ENCODE data around the gene DIPK1B.

DIPK1B gene

GRCh38 chr9:136691316-136692184 is 20.8 kb upstream of the DIPK1B start:
- DNase-seq (ENCODE audit: low read depth) = no peak
- no peak overlapping the region for H3K4me3 ChIP-seq (ENCODE audit: control insufficient read depth, low read depth, low read length)
- TF ChIP-seq CTCF (IDR thresholded peaks at IDR 0.05; ENCODE audit: control insufficient read depth, insufficient read depth, low read depth, low read length, missing control alignments) = no peak

- no peak for DNase-seq (ENCODE audit: low read depth)
- TF ChIP-seq CTCF (IDR thresholded peaks at IDR 0.05; ENCODE audit: control insufficient read depth, insufficient read depth, low read depth, low read length, missing control alignments) = no peak
- no peak overlapping the region for H3K4me3 ChIP-seq (ENCODE audit: control insufficient read depth, low read depth, low read length)
Measured at GRCh38 chr9:136692185-136693134, 19.9 kb upstream of the DIPK1B start.

DNA sequence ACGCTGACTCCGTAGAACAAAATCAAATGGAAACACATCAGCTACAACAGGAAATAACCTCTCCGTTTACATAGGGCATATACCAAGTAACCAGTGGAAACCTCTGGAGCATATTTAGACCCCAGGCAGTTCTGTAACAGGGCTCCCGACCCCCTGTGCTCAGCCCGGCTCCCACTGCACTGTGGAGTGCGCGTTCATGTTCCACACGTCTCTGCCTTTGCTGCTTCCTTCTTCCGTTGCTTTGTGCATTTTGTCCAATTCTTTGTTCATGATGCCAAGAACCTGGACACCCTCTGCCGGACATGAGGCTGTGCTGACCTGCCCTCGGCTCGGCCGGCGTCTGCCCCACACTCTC is 19.3 kb upstream of the DIPK1B start:
- DNase-seq (ENCODE audit: low read depth) = no peak
- TF ChIP-seq CTCF (IDR thresholded peaks at IDR 0.05; ENCODE audit: control insufficient read depth, insufficient read depth, low read depth, low read length, missing control alignments) = no peak

GRCh38 chr9:136693490-136694162 is 18.7 kb upstream of the DIPK1B start:
- no peak for TF ChIP-seq CTCF (IDR thresholded peaks at IDR 0.05; ENCODE audit: control insufficient read depth, insufficient read depth, low read depth, low read length, missing control alignments)
- no peak for DNase-seq (ENCODE audit: low read depth)
- no peak overlapping the region for H3K4me3 ChIP-seq (ENCODE audit: control insufficient read depth, low read depth, low read length)

More for the DNA sequence above, 19.3 kb upstream of the DIPK1B start:
- H3K4me3 ChIP-seq (ENCODE audit: control insufficient read depth, low read depth, low read length) = no peak overlapping the region

DNA sequence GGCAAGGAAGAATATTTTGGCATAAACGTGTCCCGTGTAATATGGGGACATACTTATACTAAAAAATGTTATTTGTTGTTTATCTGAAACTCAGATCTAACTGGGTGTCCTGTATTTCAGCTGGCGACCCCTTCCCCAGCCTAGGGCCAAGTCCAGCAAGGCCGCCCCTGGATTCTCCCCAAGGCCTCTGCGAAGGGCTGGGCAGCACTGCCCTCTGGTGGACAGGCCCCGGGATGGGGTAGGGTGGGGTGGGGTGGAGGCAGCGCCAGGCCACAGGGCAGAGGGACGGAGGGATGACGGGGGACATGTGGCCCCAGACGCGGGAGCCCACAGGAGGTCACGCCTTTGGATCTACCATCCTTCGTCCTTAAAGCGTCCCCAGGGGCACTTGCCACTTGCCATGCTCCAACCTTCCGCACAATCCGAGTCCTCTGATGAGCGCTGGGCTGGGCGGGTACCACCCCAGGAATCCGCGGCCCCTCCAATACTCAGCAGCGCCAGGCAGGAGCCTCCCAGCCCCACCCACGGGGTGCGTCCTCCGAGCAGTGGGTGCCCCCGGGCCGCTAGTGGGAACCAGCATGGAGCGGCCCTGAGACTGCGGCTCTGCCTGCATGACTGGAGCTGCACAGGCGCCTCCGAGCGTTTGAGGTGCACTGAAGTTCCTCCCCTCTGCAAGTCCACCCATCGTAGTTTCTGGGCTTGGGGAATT is 18.1 kb upstream of the DIPK1B start:
- no peak overlapping the region for H3K4me3 ChIP-seq (ENCODE audit: control insufficient read depth, low read depth, low read length)
- DNase-seq (ENCODE audit: low read depth) = no peak
- peak; percentile 78 for TF ChIP-seq CTCF (IDR thresholded peaks at IDR 0.05; ENCODE audit: control insufficient read depth, insufficient read depth, low read depth, low read length, missing control alignments)

GRCh38 chr9:136694872-136695247 is 17.5 kb upstream of the DIPK1B start:
- no peak for TF ChIP-seq CTCF (IDR thresholded peaks at IDR 0.05; ENCODE audit: control insufficient read depth, insufficient read depth, low read depth, low read length, missing control alignments)
- no peak for DNase-seq (ENCODE audit: low read depth)
- no peak overlapping the region for H3K4me3 ChIP-seq (ENCODE audit: control insufficient read depth, low read depth, low read length)
